HEK293 (cell line): ENCODE results near the gene RRP7A.

Experiments used
- CTCF ChIA-PET: fragments of 350-600 bp; formaldehyde crosslinking; extraction: SDS; loops from one replicate; lab custom pipeline; 2021; ENCODE audit warnings: antibody characterized with exemption; lab: Yijun Ruan, JAX
- POLR2A ChIA-PET: fragments of 300-600 bp; formaldehyde crosslinking; extraction: SDS; loops from one replicate; lab custom pipeline; 2020; ENCODE audit warnings: antibody characterized with exemption, inconsistent platforms; lab: Yijun Ruan, JAX
- H3K27ac ChIP-seq: fragments of 200-500 bp; sonication (Bioruptor generic); 2 replicates; pipeline ENCODE4 v1.5.1; 2014; ENCODE audit warnings: low read depth, low read length, control low read depth, inconsistent platforms; ENCODE audit errors: extremely low read depth
- H3K36me3 ChIP-seq, 2 experiments: fragments of 200-500 bp in 1 of 2; sonication (Bioruptor generic) in 1 of 2; 1 replicate in 1 of 2; 2 replicates in 1 of 2; pipeline ENCODE4 v1.5.1; 2014 to 2017; ENCODE audit warnings: inconsistent platforms in 2 of 2, low read length in 2 of 2; ENCODE audit not compliant: control insufficient read depth in 2 of 2, insufficient read depth in 1 of 2
- H3K4me1 ChIP-seq: fragments of 200-500 bp; sonication (Bioruptor generic); 2 replicates; pipeline ENCODE4 v1.5.1; 2014; ENCODE audit warnings: mild to moderate bottlenecking, low read length, inconsistent platforms; ENCODE audit not compliant: control insufficient read depth, insufficient read depth
- H3K4me3 ChIP-seq: 2 replicates; pipeline ENCODE4 v1.5.1; 2011; ENCODE audit warnings: low read depth, mild to moderate bottlenecking, control low read depth, low read length, moderate library complexity
- H3K9me3 ChIP-seq: fragments of 200-500 bp; sonication (Bioruptor generic); 2 replicates; pipeline ENCODE4 v1.5.1; 2014; ENCODE audit warnings: low read depth, low read length, inconsistent platforms; ENCODE audit not compliant: control insufficient read depth, insufficient read depth
- KLF1 ChIP-seq: fragments of 450-650 bp; formaldehyde crosslinking; IDR thresholded peaks from 2 replicates; pipeline ENCODE4 v1.5.1; 2016; ENCODE audit warnings: missing biosample characterization, missing genetic modification characterization
- KLF16 ChIP-seq: fragments of 450-650 bp; formaldehyde crosslinking; IDR thresholded peaks from 2 replicates; pipeline ENCODE4 v1.5.1; 2017; ENCODE audit warnings: missing biosample characterization, missing genetic modification characterization
- KLF8 ChIP-seq: fragments of 450-650 bp; formaldehyde crosslinking; IDR thresholded peaks from 2 replicates; pipeline ENCODE4 v1.5.1; 2016; ENCODE audit warnings: missing biosample characterization, missing genetic modification characterization
- OSR2 ChIP-seq: fragments of 450-650 bp; formaldehyde crosslinking; IDR thresholded peaks from 2 replicates; pipeline ENCODE4 v1.5.1; 2016; ENCODE audit warnings: missing biosample characterization, missing genetic modification characterization
- PRDM1 ChIP-seq: fragments of 450-650 bp; formaldehyde crosslinking; IDR thresholded peaks from 2 replicates; pipeline ENCODE4; 2016; ENCODE audit warnings: missing biosample characterization, missing genetic modification characterization
- PRDM10 ChIP-seq: fragments of 450-650 bp; formaldehyde crosslinking; IDR thresholded peaks from 2 replicates; pipeline ENCODE4 v1.5.1; 2016; ENCODE audit warnings: missing biosample characterization, missing genetic modification characterization
- REST ChIP-seq: fragments of 450-650 bp; formaldehyde crosslinking; IDR thresholded peaks from 2 replicates; pipeline ENCODE4 v1.5.1; 2016; ENCODE audit warnings: missing biosample characterization, missing genetic modification characterization
- ZFHX2 ChIP-seq: fragments of 450-650 bp; formaldehyde crosslinking; conservative IDR thresholded peaks from 2 replicates; pipeline ENCODE4 v1.5.1; 2016; ENCODE audit warnings: missing biosample characterization, missing genetic modification characterization
- ZFP41 ChIP-seq: fragments of 450-650 bp; formaldehyde crosslinking; IDR thresholded peaks from 2 replicates; pipeline ENCODE4 v1.5.1; 2016; ENCODE audit warnings: missing biosample characterization, missing genetic modification characterization, borderline replicate concordance
- ZNF114 ChIP-seq: fragments of 450-650 bp; formaldehyde crosslinking; IDR thresholded peaks from 2 replicates; pipeline ENCODE4 v1.5.0; 2017; ENCODE audit warnings: missing biosample characterization, missing genetic modification characterization
- ZNF133 ChIP-seq: fragments of 450-650 bp; formaldehyde crosslinking; IDR thresholded peaks from 2 replicates; pipeline ENCODE4 v1.5.1; 2016; ENCODE audit warnings: missing biosample characterization, missing genetic modification characterization
- ZNF184 ChIP-seq: fragments of 450-650 bp; IDR thresholded peaks from 2 replicates; pipeline ENCODE4 v1.5.1; 2018; ENCODE audit warnings: missing biosample characterization, mild to moderate bottlenecking, missing genetic modification characterization
- ZNF221 ChIP-seq: fragments of 450-650 bp; formaldehyde crosslinking; IDR thresholded peaks from 2 replicates; pipeline ENCODE4 v1.5.1; 2017; ENCODE audit warnings: missing biosample characterization, missing genetic modification characterization, borderline replicate concordance
- ZNF274 ChIP-seq, 2 experiments: fragments of 200-500 bp in 1 of 2; fragments of 450-650 bp in 1 of 2; sonication (Bioruptor generic) in 1 of 2; formaldehyde crosslinking in 1 of 2; IDR thresholded peaks; 2 replicates each; pipeline versions ENCODE4 v1.5.1 to v1.6.1; 2014 to 2016; ENCODE audit warnings: borderline replicate concordance in 1 of 2, inconsistent platforms in 1 of 2, low read length in 1 of 2, missing biosample characterization in 1 of 2, missing genetic modification characterization in 1 of 2
- ZNF302 ChIP-seq: fragments of 450-650 bp; formaldehyde crosslinking; IDR thresholded peaks from 2 replicates; pipeline ENCODE4 v1.5.1; 2016; ENCODE audit warnings: missing biosample characterization, missing genetic modification characterization, low read depth
- ZNF341 ChIP-seq: fragments of 450-650 bp; formaldehyde crosslinking; IDR thresholded peaks from 2 replicates; pipeline ENCODE4; 2016; ENCODE audit warnings: low read depth, missing biosample characterization, missing genetic modification characterization
- ZNF549 ChIP-seq: fragments of 450-650 bp; IDR thresholded peaks from 2 replicates; pipeline ENCODE4 v1.5.1; 2018; ENCODE audit warnings: missing biosample characterization, missing genetic modification characterization, mild to moderate bottlenecking, inconsistent platforms, moderate library complexity
- ZNF555 ChIP-seq: fragments of 450-650 bp; formaldehyde crosslinking; conservative IDR thresholded peaks from 2 replicates; pipeline ENCODE4 v1.5.1; 2017; ENCODE audit warnings: missing biosample characterization, mild to moderate bottlenecking, missing genetic modification characterization, inconsistent platforms
- ZNF561 ChIP-seq: fragments of 450-650 bp; IDR thresholded peaks from 2 replicates; pipeline ENCODE4 v1.5.1; 2018; ENCODE audit warnings: missing biosample characterization, missing genetic modification characterization, borderline replicate concordance

RRP7A gene

DNA sequence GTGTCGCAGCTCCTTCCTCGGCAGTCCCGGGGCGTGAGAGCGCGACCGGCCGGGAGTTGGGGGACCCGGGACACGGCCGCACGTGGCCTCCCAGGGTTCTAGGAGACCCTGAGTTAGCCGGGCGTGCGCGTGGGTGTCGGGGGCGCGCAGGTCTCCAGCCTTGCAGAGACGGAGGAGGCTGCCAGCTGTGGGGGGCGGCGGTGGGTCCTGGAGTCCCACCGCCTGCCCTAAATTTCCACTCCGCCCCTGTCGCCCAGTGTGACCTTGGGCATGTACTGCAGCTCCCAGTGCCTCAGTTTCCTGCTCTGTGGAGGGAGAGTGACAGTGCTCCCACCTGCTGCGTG is 18.8 kb downstream of the RRP7A start (continued):
- TF ChIP-seq REST (no peak), ZNF274 (IDR thresholded peaks at IDR 0.05; ENCODE audit: low read length) (no peak), ZNF274 (tag by site-specific recombination; IDR thresholded peaks at IDR 0.05; ENCODE audit: borderline replicate concordance) (no peak), ZFHX2 (tag by site-specific recombination) (no peak)

- Histone ChIP-seq H3K27ac (no peak overlapping the region), H3K4me1 (no peaks in the 10 kb centered on the region), H3K9me3 (no peaks in the 10 kb centered on the region), H3K36me3 (no peaks in the 10 kb centered on the region), H3K4me3 (no peak overlapping the region)
- TF ChIP-seq ZNF302 (tag by site-specific recombination) = no peak
- no peak for TF ChIP-seq PRDM1 (tag by site-specific recombination)
- TF ChIP-seq KLF1 = peak; percentile 93
- no peak for TF ChIP-seq ZNF184 (tag by site-specific recombination)
- TF ChIP-seq ZFP41 (tag by site-specific recombination) = no peak
- no peak for TF ChIP-seq ZNF221 (tag by site-specific recombination)
- TF ChIP-seq ZNF133 (tag by site-specific recombination) = no peak
- no peak for TF ChIP-seq OSR2 (tag by site-specific recombination)
- no peak for TF ChIP-seq PRDM10 (tag by site-specific recombination)
- peak; percentile 32; the same call in 1 of the 2 replicates for TF ChIP-seq ZNF341
- TF ChIP-seq ZNF549 (tag by site-specific recombination) = no peak
- TF ChIP-seq KLF16 = no peak
- TF ChIP-seq KLF8 = peak; percentile 95
- no peak for TF ChIP-seq ZNF561 (tag by site-specific recombination)
- TF ChIP-seq ZNF114 (tag by site-specific recombination) = no peak
- no peak for TF ChIP-seq ZNF555 (tag by site-specific recombination)
- ChIA-PET CTCF (no interaction called here), POLR2A (no interaction called here)
Measured at GRCh38 chr22:42500161-42500835, 19.3 kb downstream of the RRP7A start.
